HG03558 (cell line): ENCODE results near the gene GAPDHS.

Source experiments
- ATAC-seq: cut with Tn5 transposase; IDR thresholded peaks from one replicate; pipeline ENCODE4 v1.9.1; 2021; ENCODE audit warnings: moderate number of reproducible peaks; ENCODE audit not compliant: unreplicated experiment; ENCODE audit errors: extremely low read depth

The GAPDHS gene

GRCh38 chr19:35577918-35578317 lies 44.7 kb downstream of the GAPDHS start:
- ATAC-seq = no peak

GRCh38 chr19:35578707-35579106 lies 45.5 kb downstream of the GAPDHS start:
- ATAC-seq = no peak

GRCh38 chr19:35582760-35583159 lies 49.5 kb downstream of the GAPDHS start:
- ATAC-seq = no peak

GRCh38 chr19:35585848-35586247 lies 52.6 kb downstream of the GAPDHS start, which contains the start of gene PMIS2:
Gene PMIS2 (plus strand): TSS chr19:35586173. CDS start chr19:35586260, 87 bp downstream.
- ATAC-seq = no peak

GRCh38 chr19:35587321-35587720 lies 54.1 kb downstream of the GAPDHS start:
- no peak for ATAC-seq

GRCh38 chr19:35590875-35591274 lies 57.6 kb downstream of the GAPDHS start:
- no peak for ATAC-seq

DNA sequence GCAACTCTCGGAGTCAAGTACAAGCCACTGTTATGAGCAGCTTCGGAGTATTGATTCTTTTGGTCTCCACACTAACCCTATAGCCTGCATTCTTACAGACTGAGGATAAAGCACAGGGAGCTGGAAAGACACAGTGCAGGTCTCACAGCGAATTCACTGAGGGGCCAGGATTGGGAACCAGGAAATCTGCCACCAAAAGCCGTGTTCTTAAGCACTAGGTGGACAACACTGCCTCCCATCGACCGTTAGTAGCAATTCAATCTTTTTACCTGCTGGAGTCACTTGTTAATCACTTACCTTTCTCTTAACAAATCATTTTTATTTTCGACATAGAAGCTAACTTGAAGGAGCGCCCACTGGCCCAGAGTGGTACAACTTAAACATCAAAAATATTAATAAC lies 59.0 kb downstream of the GAPDHS start:
- ATAC-seq = no peak
